Measurements from ENCODE around the gene SYNGAP1.

DNA sequence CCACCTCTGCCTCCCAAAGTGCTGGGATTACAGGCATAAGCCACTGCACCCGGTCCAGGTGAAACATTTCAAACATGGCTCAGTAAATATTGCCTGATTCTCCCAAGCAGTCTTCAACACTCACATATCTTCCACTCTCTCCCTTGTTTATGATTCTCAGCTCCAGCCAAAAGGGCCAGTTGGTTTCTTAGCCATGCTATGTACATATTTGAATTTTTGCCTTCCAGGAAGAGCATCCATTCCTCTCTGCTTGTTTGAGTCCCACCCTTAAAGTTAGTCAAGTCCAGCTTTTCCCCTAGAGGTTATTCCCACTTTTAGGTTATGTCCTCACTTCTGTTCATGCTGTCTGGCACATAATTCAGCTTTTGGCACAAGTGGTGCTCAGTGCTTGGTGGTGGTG is 22.3 kb upstream of the SYNGAP1 start:
- TF ChIP-seq, protein P1, sequence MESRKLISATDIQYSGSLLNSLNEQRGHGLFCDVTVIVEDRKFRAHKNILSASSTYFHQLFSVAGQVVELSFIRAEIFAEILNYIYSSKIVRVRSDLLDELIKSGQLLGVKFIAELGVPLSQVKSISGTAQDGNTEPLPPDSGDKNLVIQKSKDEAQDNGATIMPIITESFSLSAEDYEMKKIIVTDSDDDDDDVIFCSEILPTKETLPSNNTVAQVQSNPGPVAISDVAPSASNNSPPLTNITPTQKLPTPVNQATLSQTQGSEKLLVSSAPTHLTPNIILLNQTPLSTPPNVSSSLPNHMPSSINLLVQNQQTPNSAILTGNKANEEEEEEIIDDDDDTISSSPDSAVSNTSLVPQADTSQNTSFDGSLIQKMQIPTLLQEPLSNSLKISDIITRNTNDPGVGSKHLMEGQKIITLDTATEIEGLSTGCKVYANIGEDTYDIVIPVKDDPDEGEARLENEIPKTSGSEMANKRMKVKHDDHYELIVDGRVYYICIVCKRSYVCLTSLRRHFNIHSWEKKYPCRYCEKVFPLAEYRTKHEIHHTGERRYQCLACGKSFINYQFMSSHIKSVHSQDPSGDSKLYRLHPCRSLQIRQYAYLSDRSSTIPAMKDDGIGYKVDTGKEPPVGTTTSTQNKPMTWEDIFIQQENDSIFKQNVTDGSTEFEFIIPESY (IDR thresholded peaks at IDR 0.05; ENCODE audit: borderline replicate concordance, low read depth) = no peak
- TF ChIP-seq CHD2 (IDR thresholded peaks at IDR 0.05; ENCODE audit: low read length, partially characterized antibody) (no peak), SIN3A (IDR thresholded peaks at IDR 0.05; ENCODE audit: borderline replicate concordance, low read depth, low read length) (no peak), TCF12 (IDR thresholded peaks at IDR 0.05) (no peak), FOSL2 (IDR thresholded peaks at IDR 0.05; ENCODE audit: borderline replicate concordance, low read depth) (no peak)

All from SK-N-SH (cell line).